Mesenchymal stem cell (in vitro differentiated cells and primary cell): ENCODE results near the gene IL4.

Experiments
- DNase-seq: peaks from one replicate; pipeline ENCODE4 v3.0.0-alpha.2; 2013
- H2AFZ ChIP-seq: one replicate; pipeline ENCODE4 v1.6.1; 2013; ENCODE audit warnings: low read depth, mild to moderate bottlenecking, control low read depth, inconsistent platforms, low read length, moderate library complexity
- H2AK5ac ChIP-seq: 2 replicates; pipeline ENCODE4 v1.6.1; 2013; ENCODE audit warnings: low read length, moderate library complexity, mild to moderate bottlenecking, inconsistent platforms; ENCODE audit not compliant: severe bottlenecking
- H2BK120ac ChIP-seq: one replicate; pipeline ENCODE4 v1.6.1; 2013; ENCODE audit warnings: low read depth, mild to moderate bottlenecking, inconsistent platforms, low read length, moderate library complexity
- H2BK12ac ChIP-seq, 2 experiments: one replicate each; pipeline ENCODE4 v1.6.1; 2013; ENCODE audit warnings: inconsistent platforms in 2 of 2, low read length in 2 of 2, mild to moderate bottlenecking in 2 of 2, moderate library complexity in 2 of 2, control low read depth in 1 of 2
- H2BK15ac ChIP-seq: one replicate; pipeline ENCODE4 v1.6.1; 2013; ENCODE audit warnings: mild to moderate bottlenecking, low read depth, inconsistent platforms; ENCODE audit not compliant: poor library complexity, severe bottlenecking
- H2BK5ac ChIP-seq: 2 replicates; pipeline ENCODE4 v1.6.1; 2013; ENCODE audit warnings: low read depth, mild to moderate bottlenecking, low read length, control low read depth, inconsistent platforms; ENCODE audit not compliant: poor library complexity, severe bottlenecking
- H3K14ac ChIP-seq, 2 experiments: one replicate each; pipeline ENCODE4 v1.6.1; 2013; ENCODE audit warnings: inconsistent platforms in 2 of 2, low read length in 2 of 2, control low read depth in 1 of 2, mild to moderate bottlenecking in 1 of 2, moderate library complexity in 1 of 2
- H3K18ac ChIP-seq, 2 experiments: one replicate each; pipeline ENCODE4 v1.6.1; 2013; ENCODE audit warnings: inconsistent platforms in 2 of 2, low read length in 2 of 2, control low read depth in 1 of 2, low read depth in 1 of 2, mild to moderate bottlenecking in 1 of 2
- H3K23ac ChIP-seq, 2 experiments: one replicate each; pipeline ENCODE4 v1.6.1; 2013; ENCODE audit warnings: inconsistent platforms in 2 of 2, low read length in 2 of 2, mild to moderate bottlenecking in 2 of 2, moderate library complexity in 2 of 2, control low read depth in 1 of 2
- H3K27ac ChIP-seq: 2 replicates; pipeline ENCODE4 v1.5.1; 2013; ENCODE audit warnings: mild to moderate bottlenecking, moderate library complexity, low read length, control low read depth, inconsistent platforms; ENCODE audit not compliant: poor library complexity, severe bottlenecking
- H3K27me3 ChIP-seq, 2 experiments: 2 replicates each; pipeline versions ENCODE4 v1.6.1 to v1.7.0; 2013; ENCODE audit warnings: low read length in 2 of 2, mild to moderate bottlenecking in 2 of 2, moderate library complexity in 2 of 2, control low read depth in 1 of 2, inconsistent platforms in 1 of 2; ENCODE audit not compliant: control insufficient read depth in 1 of 2, insufficient read depth in 1 of 2
- H3K36me3 ChIP-seq, 2 experiments: 2 replicates each; pipeline versions ENCODE4 v1.6.1 to v1.7.0; 2013; ENCODE audit warnings: low read length in 2 of 2, control low read depth in 1 of 2, inconsistent platforms in 1 of 2, low read depth in 1 of 2, mild to moderate bottlenecking in 1 of 2; ENCODE audit not compliant: insufficient read depth in 2 of 2, control insufficient read depth in 1 of 2
- H3K4ac ChIP-seq, 2 experiments: one replicate each; pipeline ENCODE4 v1.6.1; 2013; ENCODE audit warnings: inconsistent platforms in 2 of 2, low read length in 2 of 2, mild to moderate bottlenecking in 2 of 2, moderate library complexity in 2 of 2, control low read depth in 1 of 2, low read depth in 1 of 2
- H3K4me1 ChIP-seq: 2 replicates; pipeline ENCODE4 v1.6.1; 2013; ENCODE audit warnings: low read depth, low read length, control low read depth; ENCODE audit not compliant: control insufficient read depth, insufficient read depth
- H3K4me2 ChIP-seq: 2 replicates; pipeline ENCODE4 v1.6.1; 2013; ENCODE audit warnings: low read length, mild to moderate bottlenecking, inconsistent platforms; ENCODE audit not compliant: poor library complexity, severe bottlenecking
- H3K4me3 ChIP-seq, 2 experiments: 2 replicates each; pipeline versions ENCODE4 v1.5.1 to v1.7.0; 2013; ENCODE audit warnings: low read length in 2 of 2, mild to moderate bottlenecking in 2 of 2, control low read depth in 1 of 2, low read depth in 1 of 2; ENCODE audit not compliant: insufficient read depth in 1 of 2
- H3K79me1 ChIP-seq: replicated peaks from 2 replicates; pipeline ENCODE4 v1.6.1; 2013; ENCODE audit warnings: mild to moderate bottlenecking, control low read depth, low read length, inconsistent platforms; ENCODE audit not compliant: poor library complexity, severe bottlenecking
- H3K9ac ChIP-seq: 2 replicates; pipeline ENCODE4 v1.7.0; 2013; ENCODE audit warnings: mild to moderate bottlenecking, low read length, moderate library complexity
- H3K9me3 ChIP-seq: 2 replicates; pipeline ENCODE4 v1.7.0; 2013; ENCODE audit warnings: mild to moderate bottlenecking, low read length; ENCODE audit not compliant: control insufficient read depth
- H4K8ac ChIP-seq: one replicate; pipeline ENCODE4 v1.6.1; 2013; ENCODE audit warnings: inconsistent platforms, mild to moderate bottlenecking, low read length, moderate library complexity
- H4K91ac ChIP-seq: one replicate; pipeline ENCODE4 v1.6.1; 2013; ENCODE audit warnings: mild to moderate bottlenecking, low read length, inconsistent platforms
- WGBS: methylation state at CpG from one replicate; pipeline ENCODE4 v1.1.7; 2013; ENCODE audit warnings: mixed read lengths; 5-methylcytosine and 5-hydroxymethylcytosine counted together

The IL4 gene

GRCh38 chr5:132663771-132664695, 9.8 kb upstream of the IL4 start:
- Histone ChIP-seq H3K27me3 (peaks cover 10 to 17% of the 10 kb centered on the region in 2 experiments), H3K36me3 (peaks cover 0 to 2% of the 10 kb centered on the region in 2 experiments), H3K4ac (no peak overlapping the region), H3K4me2 (no peak overlapping the region), H3K23ac (no peak overlapping the region), H3K4me3 (no peak overlapping the region), H2BK5ac (no peak overlapping the region), H2BK12ac (peak overlapping the region in 1 of 2 experiments; percentile 49), H4K8ac (no peak overlapping the region), H3K9me3 (no peaks in the 10 kb centered on the region), H2BK15ac (no peak overlapping the region), H3K9ac (no peak overlapping the region), H4K91ac (peak overlapping the region; percentile 25), H3K27ac (no peak overlapping the region), H3K79me1 (no peaks in the 10 kb centered on the region), H3K14ac (peak overlapping the region in 1 of 2 experiments; percentile 18), H3K4me1 (peaks cover 11% of the 10 kb centered on the region), H3K18ac (peak overlapping the region in 1 of 2 experiments; percentile 13), H2AFZ (no peak overlapping the region), H2AK5ac (no peak overlapping the region), H2BK120ac (no peak overlapping the region)
- DNase-seq, result peak; percentile 10
- WGBS, result 79% methylated on average over 12 of the region's 13 CpGs

DNA sequence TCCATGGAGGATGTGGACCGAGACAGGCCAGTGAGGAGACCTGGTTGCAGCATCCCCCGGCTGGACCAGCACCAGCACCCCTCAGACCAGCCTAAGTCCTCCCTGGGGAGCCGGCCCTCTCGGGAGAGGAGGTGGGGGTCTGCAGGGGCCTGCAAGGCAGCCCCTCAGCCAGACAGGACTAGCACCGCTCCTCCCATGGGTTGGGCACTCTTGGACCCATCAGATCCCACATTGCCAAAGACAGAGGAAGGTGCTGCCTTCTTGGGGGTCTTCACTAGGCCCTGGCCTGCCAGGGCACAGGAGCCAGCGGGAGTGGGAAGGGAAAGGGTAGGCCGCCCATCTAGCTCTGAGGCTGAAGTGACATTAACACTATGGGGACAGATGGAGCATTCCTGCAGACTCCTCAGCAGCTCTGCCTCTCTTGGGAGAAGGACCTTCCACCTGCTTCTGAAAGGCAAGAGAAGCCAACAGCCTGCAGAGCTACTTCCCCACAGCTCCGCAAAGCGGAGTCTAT, 9.0 kb upstream of the IL4 start:
- Histone ChIP-seq H3K27ac (no peak overlapping the region), H2BK12ac (peak overlapping the region in 1 of 2 experiments; percentile 37), H4K91ac (no peak overlapping the region), H3K9me3 (no peaks in the 10 kb centered on the region), H2BK5ac (no peak overlapping the region), H2BK15ac (no peak overlapping the region), H3K79me1 (no peaks in the 10 kb centered on the region), H2BK120ac (no peak overlapping the region), H3K4me2 (no peak overlapping the region), H3K14ac (no peak overlapping the region), H3K4ac (no peak overlapping the region), H3K4me1 (peaks cover 9% of the 10 kb centered on the region), H3K18ac (no peak overlapping the region), H3K9ac (no peak overlapping the region), H3K23ac (no peak overlapping the region), H3K27me3 (peaks cover 10 to 17% of the 10 kb centered on the region in 2 experiments), H3K4me3 (no peak overlapping the region), H2AK5ac (no peak overlapping the region), H2AFZ (no peak overlapping the region), H3K36me3 (no peaks in the 10 kb centered on the region), H4K8ac (no peak overlapping the region)
- DNase-seq, result no peak
- 95% methylated on average over 9 of the region's 9 CpGs for WGBS

DNA sequence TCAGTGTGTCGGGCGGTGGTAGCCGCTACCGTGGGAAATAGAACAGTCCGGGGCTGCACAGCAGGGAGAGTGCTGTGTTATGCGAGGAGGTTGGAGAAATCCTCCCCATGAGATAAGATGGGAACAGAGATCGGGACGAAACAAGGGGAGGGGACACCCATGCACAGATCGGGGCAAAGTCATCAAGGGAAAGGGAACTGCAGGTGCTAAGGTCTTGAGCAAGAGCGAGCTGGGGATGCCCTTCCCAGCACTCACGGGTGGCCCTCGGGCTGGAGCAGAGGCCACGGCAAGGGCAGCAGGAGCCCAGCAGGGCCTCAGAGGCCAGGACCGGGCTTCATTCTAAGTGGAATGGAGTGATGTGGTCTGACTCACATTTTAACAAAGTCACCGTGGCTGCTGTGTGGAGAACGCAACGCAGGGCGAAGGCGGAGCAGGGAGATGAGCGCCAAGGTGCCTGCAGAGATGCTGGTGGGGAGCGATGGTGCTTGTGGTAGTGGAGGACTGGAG, 8.2 kb upstream of the IL4 start:
- Histone ChIP-seq H3K23ac (no peak overlapping the region), H2BK15ac (no peak overlapping the region), H2BK5ac (no peak overlapping the region), H3K14ac (peak overlapping the region in 1 of 2 experiments; percentile 26), H4K8ac (no peak overlapping the region), H3K27ac (no peak overlapping the region), H3K18ac (no peak overlapping the region), H3K4me1 (peaks cover 7% of the 10 kb centered on the region), H3K4me2 (no peak overlapping the region), H3K79me1 (no peaks in the 10 kb centered on the region), H3K36me3 (no peaks in the 10 kb centered on the region), H3K4ac (no peak overlapping the region), H2AFZ (no peak overlapping the region), H2AK5ac (no peak overlapping the region), H3K27me3 (peaks cover 10 to 12% of the 10 kb centered on the region in 2 experiments), H2BK120ac (no peak overlapping the region), H2BK12ac (no peak overlapping the region), H3K9ac (no peak overlapping the region), H3K4me3 (no peak overlapping the region), H3K9me3 (no peaks in the 10 kb centered on the region), H4K91ac (no peak overlapping the region)
- no peak for DNase-seq
- 88% methylated on average over 20 of the region's 21 CpGs for WGBS
